ENCODE measurements around the gene PIK3R5.
A peak's percentile ranks its signal among the peaks of the same experiment; 100 is the strongest.

Gene PIK3R5

GRCh38 chr17:8838551-8839095, 126.9 kb downstream of the PIK3R5 start:
- TF ChIP-seq CTCF (IDR thresholded peaks at IDR 0.05) = no peak
- peaks cover 34% of the 10 kb centered on the region for H3K27me3 Mint-ChIP-seq (ENCODE audit: low read depth, poor library complexity)
- no peaks in the 10 kb centered on the region for H3K36me3 Mint-ChIP-seq (ENCODE audit: low read depth)
- DNase-seq = no peak
- no peak overlapping the region for H3K4me3 Mint-ChIP-seq
- H3K27ac Mint-ChIP-seq = peak overlapping the region; percentile 66
- H3K9me3 Mint-ChIP-seq = peaks cover 4% of the 10 kb centered on the region
- peaks cover 20% of the 10 kb centered on the region for H3K4me1 Mint-ChIP-seq

- Mint-ChIP-seq H3K4me3 (peak overlapping the region; percentile 1), H3K9me3 (no peaks in the 10 kb centered on the region), H3K36me3 (ENCODE audit: low read depth) (no peaks in the 10 kb centered on the region), H3K4me1 (peaks cover 20% of the 10 kb centered on the region), H3K27me3 (ENCODE audit: low read depth, poor library complexity) (peaks cover 34% of the 10 kb centered on the region), H3K27ac (peak overlapping the region; percentile 84)
- DNase-seq = no peak
- no peak for TF ChIP-seq CTCF (IDR thresholded peaks at IDR 0.05)
Measured at GRCh38 chr17:8837563-8838075, 127.9 kb downstream of the PIK3R5 start.

- peak overlapping the region; percentile 84 for H3K27ac Mint-ChIP-seq
- no peak for TF ChIP-seq CTCF (IDR thresholded peaks at IDR 0.05)
- no peaks in the 10 kb centered on the region for H3K9me3 Mint-ChIP-seq
- H3K4me3 Mint-ChIP-seq = peak overlapping the region; percentile 61
- no peaks in the 10 kb centered on the region for H3K36me3 Mint-ChIP-seq (ENCODE audit: low read depth)
- peaks cover 27% of the 10 kb centered on the region for H3K27me3 Mint-ChIP-seq (ENCODE audit: low read depth, poor library complexity)
- peaks cover 20% of the 10 kb centered on the region for H3K4me1 Mint-ChIP-seq
- DNase-seq = no peak
Measured at GRCh38 chr17:8836821-8837562, 128.5 kb downstream of the PIK3R5 start.

GRCh38 chr17:8835631-8836364, 129.7 kb downstream of the PIK3R5 start:
- H3K27me3 Mint-ChIP-seq (ENCODE audit: low read depth, poor library complexity) = peaks cover 26% of the 10 kb centered on the region
- H3K4me3 Mint-ChIP-seq = no peak overlapping the region
- H3K27ac Mint-ChIP-seq = no peak overlapping the region
- no peaks in the 10 kb centered on the region for H3K9me3 Mint-ChIP-seq
- H3K4me1 Mint-ChIP-seq = peaks cover 20% of the 10 kb centered on the region
- no peak for TF ChIP-seq CTCF (IDR thresholded peaks at IDR 0.05)
- no peak for DNase-seq
- no peaks in the 10 kb centered on the region for H3K36me3 Mint-ChIP-seq (ENCODE audit: low read depth)

GRCh38 chr17:8835106-8835505, 130.4 kb downstream of the PIK3R5 start:
- Mint-ChIP-seq H3K27ac (no peak overlapping the region), H3K36me3 (ENCODE audit: low read depth) (no peaks in the 10 kb centered on the region), H3K27me3 (ENCODE audit: low read depth, poor library complexity) (peaks cover 26% of the 10 kb centered on the region), H3K4me3 (no peak overlapping the region), H3K4me1 (peaks cover 20% of the 10 kb centered on the region), H3K9me3 (no peaks in the 10 kb centered on the region)
- no peak for DNase-seq
- no peak for TF ChIP-seq CTCF (IDR thresholded peaks at IDR 0.05)

Data from nephron progenitor cell (in vitro differentiated cells).